SU-DHL-6 (cell line): ENCODE data around the gene DIAPH1.

ENCODE experiments used
- H2AFZ ChIP-seq: fragments of 200-600 bp; sonication (generic); 2 replicates; pipeline ENCODE4 v1.6.1; 2014; ENCODE audit warnings: low read depth, mild to moderate bottlenecking, moderate library complexity, mixed read lengths, antibody characterized with exemption, low read length; ENCODE audit not compliant: severe bottlenecking
- H3F3A ChIP-seq: fragments of 200-600 bp; shearing (Covaris generic); 2 replicates; pipeline ENCODE4 v1.6.0; 2016; ENCODE audit warnings: antibody characterized with exemption, mild to moderate bottlenecking; ENCODE audit not compliant: insufficient read depth
- H3K27ac ChIP-seq: fragments of 200-600 bp; sonication (generic); 2 replicates; pipeline ENCODE4 v1.5.1; 2016; ENCODE audit warnings: low read depth, mild to moderate bottlenecking, low read length, moderate library complexity, mixed read lengths
- H3K27me3 ChIP-seq: fragments of 200-600 bp; sonication (generic), shearing (Covaris generic); 2 replicates; pipeline ENCODE4 v1.6.0; 2014; ENCODE audit warnings: mild to moderate bottlenecking, low read length
- H3K36me3 ChIP-seq: fragments of 200-600 bp; sonication (generic); 2 replicates; pipeline ENCODE4 v1.6.1; 2014; ENCODE audit warnings: mild to moderate bottlenecking, low read length, mixed read lengths
- H3K4me2 ChIP-seq: fragments of 300-600, 200-600 bp; shearing (Covaris generic), sonication (generic); 2 replicates; pipeline ENCODE4 v1.6.0; 2014; ENCODE audit warnings: low read length, low read depth, mild to moderate bottlenecking; ENCODE audit not compliant: poor library complexity, severe bottlenecking
- H3K4me3 ChIP-seq: fragments of 200-600 bp; sonication (generic); 2 replicates; pipeline ENCODE4 v1.5.1; 2014; ENCODE audit warnings: antibody characterized with exemption, low read length, mild to moderate bottlenecking, mixed read lengths; ENCODE audit not compliant: insufficient read depth, poor library complexity, severe bottlenecking
- H3K79me2 ChIP-seq: fragments of 200-600 bp; sonication (generic); 2 replicates; pipeline ENCODE4 v1.6.1; 2014; ENCODE audit warnings: mild to moderate bottlenecking, low read length, moderate library complexity; ENCODE audit not compliant: insufficient read depth
- H3K9ac ChIP-seq: fragments of 200-600 bp; sonication (generic); 2 replicates; pipeline ENCODE4 v1.7.0; 2014; ENCODE audit warnings: mild to moderate bottlenecking, low read length
- H3K9me2 ChIP-seq: fragments of 200-600 bp; sonication (generic); replicated peaks from 2 replicates; pipeline ENCODE4 v1.6.1; 2014; ENCODE audit warnings: low read length; ENCODE audit not compliant: insufficient read depth
- H3K9me3 ChIP-seq: fragments of 200-600 bp; sonication (generic); 2 replicates; pipeline ENCODE4 v1.6.1; 2014; ENCODE audit warnings: low read length, mixed read lengths; ENCODE audit not compliant: insufficient read depth
- H4K20me1 ChIP-seq: fragments of 200-600 bp; sonication (generic); 2 replicates; pipeline ENCODE4 v1.6.1; 2014; ENCODE audit warnings: low read depth, mild to moderate bottlenecking, antibody characterized with exemption, low read length, moderate library complexity, mixed read lengths
- EZH2phosphoT487 ChIP-seq: fragments of 200-600 bp; sonication (generic), shearing (Covaris generic); conservative IDR thresholded peaks from 2 replicates; pipeline ENCODE4 v1.6.1; 2018; ENCODE audit warnings: mild to moderate bottlenecking, antibody characterized with exemption, low read length, moderate library complexity, mixed read lengths
- TF ChIP-seq, protein P1 (sequence below): fragments of 200-600 bp; sonication (generic); IDR thresholded peaks from one replicate; pipeline ENCODE4 v1.5.1; 2017; ENCODE audit warnings: antibody characterized with exemption, mild to moderate bottlenecking, low read length, moderate library complexity; ENCODE audit not compliant: insufficient read depth, poor library complexity, severe bottlenecking

Gene DIAPH1

DNA sequence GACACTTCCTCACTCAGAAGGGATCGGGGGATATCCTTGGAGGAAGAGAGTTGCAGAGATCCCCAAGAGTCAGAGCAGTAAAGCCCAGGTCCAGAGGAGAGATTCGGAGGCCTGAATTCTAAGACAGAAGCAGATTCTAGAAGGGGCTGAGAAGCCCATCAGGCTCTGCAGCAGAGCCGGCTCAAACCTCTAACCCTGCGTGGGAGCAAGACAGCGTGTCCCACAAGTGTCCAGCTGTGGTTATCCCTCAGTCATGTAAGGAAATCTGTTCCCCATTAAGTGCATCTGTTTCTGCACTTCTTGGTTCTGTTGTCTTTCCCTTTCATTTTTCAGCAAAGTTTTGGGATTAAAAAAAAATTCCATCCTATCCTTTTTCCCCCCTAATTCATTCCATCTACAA is 4.8 kb upstream of the DIAPH1 start:
- H3F3A ChIP-seq = peaks cover 16% of the 10 kb centered on the region
- no peaks in the 10 kb centered on the region for H3K9me3 ChIP-seq
- peaks cover 25% of the 10 kb centered on the region; the same call in 1 of the 2 replicates for H3K36me3 ChIP-seq
- no peaks in the 10 kb centered on the region for H4K20me1 ChIP-seq
- no peak overlapping the region for H3K4me3 ChIP-seq
- H3K27ac ChIP-seq = no peak overlapping the region
- no peak overlapping the region for H3K4me2 ChIP-seq
- no peaks in the 10 kb centered on the region for H3K27me3 ChIP-seq
- no peaks in the 10 kb centered on the region for H3K9me2 ChIP-seq
- H3K9ac ChIP-seq = no peak overlapping the region
- no peak overlapping the region for H2AFZ ChIP-seq
- no peaks in the 10 kb centered on the region for H3K79me2 ChIP-seq
- TF ChIP-seq, protein P1, sequence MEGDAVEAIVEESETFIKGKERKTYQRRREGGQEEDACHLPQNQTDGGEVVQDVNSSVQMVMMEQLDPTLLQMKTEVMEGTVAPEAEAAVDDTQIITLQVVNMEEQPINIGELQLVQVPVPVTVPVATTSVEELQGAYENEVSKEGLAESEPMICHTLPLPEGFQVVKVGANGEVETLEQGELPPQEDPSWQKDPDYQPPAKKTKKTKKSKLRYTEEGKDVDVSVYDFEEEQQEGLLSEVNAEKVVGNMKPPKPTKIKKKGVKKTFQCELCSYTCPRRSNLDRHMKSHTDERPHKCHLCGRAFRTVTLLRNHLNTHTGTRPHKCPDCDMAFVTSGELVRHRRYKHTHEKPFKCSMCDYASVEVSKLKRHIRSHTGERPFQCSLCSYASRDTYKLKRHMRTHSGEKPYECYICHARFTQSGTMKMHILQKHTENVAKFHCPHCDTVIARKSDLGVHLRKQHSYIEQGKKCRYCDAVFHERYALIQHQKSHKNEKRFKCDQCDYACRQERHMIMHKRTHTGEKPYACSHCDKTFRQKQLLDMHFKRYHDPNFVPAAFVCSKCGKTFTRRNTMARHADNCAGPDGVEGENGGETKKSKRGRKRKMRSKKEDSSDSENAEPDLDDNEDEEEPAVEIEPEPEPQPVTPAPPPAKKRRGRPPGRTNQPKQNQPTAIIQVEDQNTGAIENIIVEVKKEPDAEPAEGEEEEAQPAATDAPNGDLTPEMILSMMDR = no peak
- TF ChIP-seq EZH2phosphoT487 = no peak

DNA sequence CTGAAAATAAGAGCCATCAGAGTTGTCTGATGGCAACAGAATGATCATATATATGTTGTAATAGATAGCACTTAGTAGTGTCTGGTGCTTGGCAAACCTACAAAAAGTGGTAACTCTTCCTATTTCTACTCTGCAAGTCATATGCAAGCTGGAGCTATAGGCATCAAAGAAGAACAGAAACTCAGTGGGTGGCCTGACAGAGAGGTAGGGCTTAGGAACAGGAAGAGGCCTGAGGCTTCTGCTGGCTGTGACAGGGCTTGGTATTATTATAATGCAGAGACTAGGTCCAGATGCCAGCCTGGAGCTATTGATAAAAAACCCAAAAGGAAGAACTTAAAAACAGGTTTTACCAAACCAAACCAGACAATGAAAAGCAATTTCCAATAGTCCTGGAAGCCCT is 4.4 kb upstream of the DIAPH1 start:
- no peak overlapping the region for H3K9ac ChIP-seq
- no peaks in the 10 kb centered on the region for H4K20me1 ChIP-seq
- H2AFZ ChIP-seq = no peak overlapping the region
- peaks cover 21% of the 10 kb centered on the region; the same call in 1 of the 2 replicates for H3K36me3 ChIP-seq
- no peaks in the 10 kb centered on the region for H3K9me3 ChIP-seq
- H3F3A ChIP-seq = peaks cover 16% of the 10 kb centered on the region
- H3K27me3 ChIP-seq = no peaks in the 10 kb centered on the region
- no peak overlapping the region for H3K27ac ChIP-seq
- no peak overlapping the region for H3K4me2 ChIP-seq
- H3K9me2 ChIP-seq = no peaks in the 10 kb centered on the region
- peaks cover 4% of the 10 kb centered on the region; the same call in 1 of the 2 replicates for H3K79me2 ChIP-seq
- no peak overlapping the region for H3K4me3 ChIP-seq
- TF ChIP-seq, protein P1 = no peak
- no peak for TF ChIP-seq EZH2phosphoT487

DNA sequence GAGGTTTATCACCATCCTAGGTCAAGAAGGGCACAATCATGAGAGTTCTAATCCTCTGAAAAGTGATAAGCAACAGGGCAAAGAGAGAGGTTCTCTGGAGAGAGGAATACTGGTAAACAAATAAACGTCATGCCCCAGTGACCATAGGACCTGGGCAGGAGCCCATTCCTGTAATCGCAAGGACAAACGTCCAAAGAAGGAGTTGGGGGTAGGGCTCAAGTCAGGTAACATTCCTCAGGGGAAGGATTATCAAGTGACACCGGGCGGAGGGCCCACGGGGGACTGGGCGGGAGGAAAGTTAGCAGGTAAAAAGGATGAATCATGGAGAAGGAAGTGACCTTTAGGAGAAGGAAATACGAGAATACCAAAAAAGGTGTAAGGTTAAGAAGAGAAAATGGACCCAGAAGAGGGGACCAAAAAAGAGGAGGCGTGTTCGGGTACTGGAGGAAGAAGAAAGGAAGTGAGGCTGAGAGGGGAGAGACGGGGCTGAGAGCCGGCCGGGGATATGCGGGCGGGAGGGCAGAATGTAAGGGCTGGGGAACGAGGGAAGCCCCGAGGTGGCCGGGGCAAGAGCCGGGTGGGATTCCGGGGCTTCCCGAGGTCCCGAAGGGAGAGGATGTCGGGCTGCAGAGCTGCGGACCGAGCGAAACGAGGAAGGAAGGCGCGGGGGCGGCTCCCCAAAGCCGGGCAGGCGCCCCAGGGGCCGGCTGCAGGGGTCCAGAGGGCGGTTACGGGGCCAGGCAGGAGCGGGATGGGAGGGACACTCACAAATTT is 583 bp downstream of the DIAPH1 start:
- Histone ChIP-seq H3K9ac (peak overlapping the region; percentile 96), H3K4me3 (peak overlapping the region; percentile 97), H2AFZ (peak overlapping the region; percentile 38), H3F3A (peaks cover 26% of the 10 kb centered on the region), H3K79me2 (peaks cover 48% of the 10 kb centered on the region), H3K9me3 (no peaks in the 10 kb centered on the region), H3K9me2 (no peaks in the 10 kb centered on the region), H3K27ac (peak overlapping the region; percentile 48), H3K36me3 (peaks cover 9% of the 10 kb centered on the region; the same call in 1 of the 2 replicates), H3K27me3 (no peaks in the 10 kb centered on the region), H3K4me2 (peak overlapping the region; percentile 81), H4K20me1 (peaks cover 18% of the 10 kb centered on the region)
- TF ChIP-seq, protein P1 = no peak
